KMS-11 (cell line): ENCODE results near the gene TRMU.

ENCODE experiments used
- H2AFZ ChIP-seq: fragments of 200-600 bp; sonication (generic); 2 replicates; pipeline ENCODE4 v1.6.1; 2016; ENCODE audit warnings: antibody characterized with exemption, mixed run types, low read depth
- H3K27ac ChIP-seq: fragments of 200-600 bp; sonication (generic); 2 replicates; pipeline ENCODE4 v1.6.1; 2016; ENCODE audit warnings: mild to moderate bottlenecking, mixed run types
- H3K27me3 ChIP-seq: fragments of 200-600 bp; sonication (generic); 2 replicates; pipeline ENCODE4 v1.6.1; 2017; ENCODE audit warnings: mild to moderate bottlenecking, low read depth, mixed run types, moderate library complexity; ENCODE audit not compliant: insufficient read depth
- H3K36me3 ChIP-seq: fragments of 200-600 bp; sonication (generic); 2 replicates; pipeline ENCODE4 v1.6.1; 2017; ENCODE audit warnings: mild to moderate bottlenecking, mixed run types; ENCODE audit not compliant: insufficient read depth
- H3K4me1 ChIP-seq: fragments of 200-600 bp; sonication (generic); 2 replicates; pipeline ENCODE4 v1.6.1; 2016; ENCODE audit warnings: mild to moderate bottlenecking, low read depth, mixed run types; ENCODE audit not compliant: poor library complexity, severe bottlenecking
- H3K4me2 ChIP-seq: fragments of 200-600 bp; sonication (generic); 2 replicates; pipeline ENCODE4 v1.7.0; 2016; ENCODE audit warnings: mild to moderate bottlenecking, mixed run types
- H3K4me3 ChIP-seq: fragments of 200-600 bp; sonication (generic); IDR thresholded peaks from 2 replicates; pipeline ENCODE4 v1.6.1; 2017; ENCODE audit warnings: low read depth, low read length, mixed read lengths; ENCODE audit not compliant: insufficient read depth
- H3K79me2 ChIP-seq: fragments of 200-600 bp; sonication (generic); 2 replicates; pipeline ENCODE4 v1.6.1; 2016; ENCODE audit warnings: low read depth, mixed run types; ENCODE audit not compliant: insufficient read depth
- H3K9ac ChIP-seq: fragments of 200-600 bp; sonication (generic); 2 replicates; pipeline ENCODE4 v1.6.1; 2016; ENCODE audit warnings: mild to moderate bottlenecking, mixed run types
- H4K20me1 ChIP-seq: fragments of 200-600 bp; sonication (generic); 2 replicates; pipeline ENCODE4 v1.6.1; 2016; ENCODE audit warnings: mild to moderate bottlenecking, mixed run types; ENCODE audit not compliant: insufficient read depth
- TF ChIP-seq, protein P1 (sequence below): fragments of 200-600 bp; sonication (generic); conservative IDR thresholded peaks from 2 replicates; pipeline ENCODE4 v1.6.1; 2017; ENCODE audit warnings: low read depth, mild to moderate bottlenecking, antibody characterized with exemption, low read length, moderate library complexity, mixed read lengths

TRMU gene

DNA sequence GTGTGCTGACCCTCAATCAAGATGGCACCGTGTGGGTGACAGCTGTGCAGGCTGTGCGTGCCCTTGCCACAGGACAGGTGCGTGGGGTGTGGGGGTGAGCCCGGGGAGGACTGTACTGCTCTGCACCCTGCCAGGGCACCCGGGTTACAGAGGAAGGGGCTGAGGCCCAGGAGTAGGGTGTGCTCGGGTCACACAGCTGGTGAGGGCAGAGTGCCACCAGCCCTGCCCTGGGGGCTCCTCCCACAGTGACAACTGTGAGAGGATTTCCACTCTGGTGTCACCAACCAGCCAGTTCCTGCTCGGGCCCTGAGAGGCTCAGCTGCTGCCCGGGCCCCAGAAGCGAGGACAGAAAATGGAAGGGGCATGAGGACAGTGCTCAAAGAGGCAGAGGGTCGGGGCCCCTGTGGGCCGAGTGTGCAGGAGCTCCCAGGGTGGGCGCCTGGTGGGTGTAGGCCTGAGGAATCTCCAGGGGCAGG, 20.5 kb downstream of the TRMU start:
- H3K4me1 ChIP-seq: no peaks in the 10 kb centered on the region
- no peaks in the 10 kb centered on the region for H4K20me1 ChIP-seq
- H3K27ac ChIP-seq: no peak overlapping the region
- no peak overlapping the region for H3K4me2 ChIP-seq
- H2AFZ ChIP-seq: no peak overlapping the region
- TF ChIP-seq, protein P1, sequence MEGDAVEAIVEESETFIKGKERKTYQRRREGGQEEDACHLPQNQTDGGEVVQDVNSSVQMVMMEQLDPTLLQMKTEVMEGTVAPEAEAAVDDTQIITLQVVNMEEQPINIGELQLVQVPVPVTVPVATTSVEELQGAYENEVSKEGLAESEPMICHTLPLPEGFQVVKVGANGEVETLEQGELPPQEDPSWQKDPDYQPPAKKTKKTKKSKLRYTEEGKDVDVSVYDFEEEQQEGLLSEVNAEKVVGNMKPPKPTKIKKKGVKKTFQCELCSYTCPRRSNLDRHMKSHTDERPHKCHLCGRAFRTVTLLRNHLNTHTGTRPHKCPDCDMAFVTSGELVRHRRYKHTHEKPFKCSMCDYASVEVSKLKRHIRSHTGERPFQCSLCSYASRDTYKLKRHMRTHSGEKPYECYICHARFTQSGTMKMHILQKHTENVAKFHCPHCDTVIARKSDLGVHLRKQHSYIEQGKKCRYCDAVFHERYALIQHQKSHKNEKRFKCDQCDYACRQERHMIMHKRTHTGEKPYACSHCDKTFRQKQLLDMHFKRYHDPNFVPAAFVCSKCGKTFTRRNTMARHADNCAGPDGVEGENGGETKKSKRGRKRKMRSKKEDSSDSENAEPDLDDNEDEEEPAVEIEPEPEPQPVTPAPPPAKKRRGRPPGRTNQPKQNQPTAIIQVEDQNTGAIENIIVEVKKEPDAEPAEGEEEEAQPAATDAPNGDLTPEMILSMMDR: no peak
- no peaks in the 10 kb centered on the region for H3K79me2 ChIP-seq
- no peaks in the 10 kb centered on the region for H3K27me3 ChIP-seq
- no peak overlapping the region for H3K9ac ChIP-seq
- no peaks in the 10 kb centered on the region for H3K36me3 ChIP-seq
- no peak overlapping the region for H3K4me3 ChIP-seq

DNA sequence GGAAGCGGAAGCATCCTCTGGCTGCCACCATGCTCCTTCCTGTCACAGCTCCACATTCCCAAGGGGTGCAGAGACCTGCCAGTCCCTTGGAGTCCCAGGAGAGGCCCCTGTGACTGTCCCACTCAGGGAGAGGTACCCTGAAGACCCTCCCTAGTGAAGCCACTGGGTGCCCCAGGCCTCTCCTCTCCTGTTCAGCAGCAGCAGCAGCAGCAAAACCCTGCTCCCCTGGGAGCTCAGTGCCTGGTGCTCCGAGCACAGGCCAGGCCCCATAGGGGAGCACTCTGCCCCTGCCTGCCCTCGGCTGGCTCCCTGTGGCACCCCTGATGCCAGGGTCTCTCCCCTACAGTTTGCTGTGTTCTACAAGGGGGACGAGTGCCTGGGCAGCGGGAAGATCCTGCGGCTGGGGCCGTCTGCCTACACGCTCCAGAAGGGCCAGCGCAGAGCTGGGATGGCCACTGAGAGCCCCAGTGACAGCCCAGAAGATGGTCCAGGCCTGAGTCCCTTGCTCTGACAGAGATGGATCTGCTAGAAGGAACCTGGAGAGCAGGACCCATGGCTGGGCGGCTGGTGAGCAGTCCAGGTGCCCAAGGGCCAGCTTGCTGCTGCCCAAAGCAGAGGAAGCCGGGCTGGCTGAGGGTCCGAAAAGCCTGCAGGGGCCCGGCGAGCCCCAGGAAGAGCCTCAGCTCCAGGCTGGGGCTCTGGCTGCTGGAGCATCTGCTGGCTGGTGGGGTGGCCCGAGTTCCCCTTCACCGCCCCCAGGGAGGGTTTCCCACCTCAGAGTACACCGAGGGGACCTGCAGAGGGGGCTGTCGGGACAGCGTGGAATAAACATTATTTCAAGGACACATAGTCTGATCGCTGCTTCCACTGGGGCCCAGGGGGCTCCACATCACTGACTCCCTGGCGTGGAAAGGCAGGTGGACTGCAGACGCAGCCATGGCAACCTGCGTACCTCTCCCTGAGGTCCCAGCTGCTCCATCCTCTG, 21.3 kb downstream of the TRMU start:
- H3K4me2 ChIP-seq: no peak overlapping the region
- TF ChIP-seq, protein P1: no peak
- no peak overlapping the region for H2AFZ ChIP-seq
- no peak overlapping the region for H3K4me3 ChIP-seq
- H4K20me1 ChIP-seq: no peaks in the 10 kb centered on the region
- H3K36me3 ChIP-seq: no peaks in the 10 kb centered on the region
- no peaks in the 10 kb centered on the region for H3K4me1 ChIP-seq
- no peak overlapping the region for H3K9ac ChIP-seq
- H3K27me3 ChIP-seq: no peaks in the 10 kb centered on the region
- no peak overlapping the region for H3K27ac ChIP-seq
- no peaks in the 10 kb centered on the region for H3K79me2 ChIP-seq

DNA sequence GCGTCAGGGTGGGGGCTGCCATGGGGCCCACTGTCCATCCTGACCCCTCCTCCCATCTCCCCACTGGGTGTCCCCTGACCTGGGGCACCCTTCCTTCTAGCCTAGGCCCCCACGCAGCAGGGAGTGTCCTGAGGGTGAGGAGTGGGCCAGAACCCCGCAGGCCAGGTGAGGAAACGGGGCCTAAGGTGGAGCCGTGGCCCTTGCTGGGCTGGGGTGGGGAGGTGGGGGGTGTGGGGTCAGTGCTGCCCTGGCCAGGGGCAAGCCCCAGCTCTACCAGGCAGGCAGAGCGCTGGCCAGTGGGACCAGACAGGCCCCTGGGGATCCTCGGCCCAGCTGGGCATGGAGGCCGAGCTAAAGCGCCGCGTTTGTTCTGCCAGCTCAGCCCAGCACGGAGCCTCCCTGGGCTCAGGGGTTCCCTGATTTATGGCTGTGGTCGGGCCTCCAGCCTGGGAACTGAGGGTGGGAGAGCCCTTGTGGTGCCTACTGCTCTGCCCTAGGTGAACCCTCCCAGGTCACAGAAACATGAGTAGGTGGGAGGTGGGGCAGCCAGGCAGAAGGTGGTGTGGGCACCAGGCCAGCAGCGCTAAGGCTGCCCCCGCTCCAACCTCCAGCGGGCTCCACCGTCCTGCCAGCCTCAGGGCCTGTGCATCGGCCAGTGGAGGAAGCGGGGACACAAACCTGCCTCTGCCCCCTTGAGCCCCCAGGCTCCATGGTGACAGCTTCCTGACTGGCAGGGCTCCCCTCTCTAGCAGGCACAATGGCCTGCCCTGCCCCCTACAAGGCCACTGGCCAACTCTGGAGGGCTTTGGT, 22.4 kb downstream of the TRMU start:
- Histone ChIP-seq H3K4me2 (no peak overlapping the region), H3K4me3 (no peak overlapping the region), H4K20me1 (no peaks in the 10 kb centered on the region), H3K79me2 (no peaks in the 10 kb centered on the region), H3K4me1 (no peaks in the 10 kb centered on the region), H2AFZ (no peak overlapping the region), H3K9ac (no peak overlapping the region), H3K27ac (no peak overlapping the region), H3K27me3 (no peaks in the 10 kb centered on the region), H3K36me3 (no peaks in the 10 kb centered on the region)
- TF ChIP-seq, protein P1: no peak

DNA sequence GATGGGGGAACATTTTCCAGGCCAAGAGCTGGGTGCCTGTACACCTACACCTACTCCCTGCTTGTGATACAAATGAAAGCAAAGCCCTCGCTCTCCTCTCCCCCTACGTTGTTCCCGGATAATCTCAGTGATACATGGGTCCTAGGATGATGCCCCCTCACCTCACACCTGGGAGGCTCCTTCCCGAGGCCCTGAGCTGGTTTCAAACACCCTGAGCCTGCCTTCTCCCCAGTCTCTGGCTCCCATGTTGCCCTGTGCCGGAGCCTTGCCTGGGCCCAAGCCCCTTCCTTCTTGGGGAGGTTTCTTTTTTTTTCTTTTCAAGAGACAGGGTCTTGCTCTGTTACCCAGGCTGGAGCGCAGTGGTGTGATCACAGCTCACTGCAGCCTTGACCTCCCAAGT, 23.3 kb downstream of the TRMU start:
- Histone ChIP-seq H3K36me3 (no peaks in the 10 kb centered on the region), H3K4me3 (no peak overlapping the region), H4K20me1 (no peaks in the 10 kb centered on the region), H2AFZ (no peak overlapping the region), H3K27ac (no peak overlapping the region), H3K4me1 (no peaks in the 10 kb centered on the region), H3K27me3 (no peaks in the 10 kb centered on the region), H3K4me2 (no peak overlapping the region), H3K79me2 (no peaks in the 10 kb centered on the region), H3K9ac (no peak overlapping the region)
- TF ChIP-seq, protein P1: no peak
